Measurements from ENCODE around the gene BICD2. TPM values are rescaled to one million over a fixed set of nuclear protein-coding genes. Genes with fewer than 3 reads are reported as not detected.

Gene BICD2
- total and polyA plus RNA-seq, 10 of the 15 experiments (the other 5 are each of a cell fraction or from before 2014, with no cell fraction given): 5.3 to 25.5 (median 14.4) TPM

GRCh38 chr9:92664394-92665152 is 100.1 kb downstream of the BICD2 start (continued):
- no peak for TF ChIP-seq ZBTB40 (IDR thresholded peaks at IDR 0.05; ENCODE audit: borderline replicate concordance)

- Histone ChIP-seq H3K27ac (ENCODE audit: control insufficient read depth, insufficient read depth) (no peak overlapping the region), H3K79me2 (ENCODE audit: control insufficient read depth, insufficient read depth, low read length) (peaks cover 50% of the 10 kb centered on the region), H3K36me3 (ENCODE audit: control insufficient read depth in 2 of 2, insufficient read depth in 2 of 2, low read length in 1 of 2) (peaks cover 2 to 27% of the 10 kb centered on the region in 2 experiments; a peak in 3 of 4 replicates), H3K9me3 (replicated peaks; ENCODE audit: control insufficient read depth, insufficient read depth, low read length) (no peaks in the 10 kb centered on the region; the same call in 2 of the 3 replicates), H3K9ac (ENCODE audit: control insufficient read depth, insufficient read depth, low read length) (no peak overlapping the region), H3K4me3 (no peak overlapping the region), H3K4me1 (ENCODE audit: control insufficient read depth, insufficient read depth, low read length) (peaks cover 24% of the 10 kb centered on the region), H3K27me3 (replicated peaks in 1 of 2; ENCODE audit: control insufficient read depth in 2 of 2, insufficient read depth in 2 of 2, low read length in 1 of 2) (no peaks in the 10 kb centered on the region), H2AFZ (ENCODE audit: control insufficient read depth, low read depth, low read length) (no peak overlapping the region), H3K4me2 (ENCODE audit: control insufficient read depth, insufficient read depth) (no peak overlapping the region), H4K20me1 (ENCODE audit: control insufficient read depth, insufficient read depth) (peaks cover 8% of the 10 kb centered on the region; the same call in 1 of the 2 replicates)
- TF ChIP-seq CEBPZ (IDR thresholded peaks at IDR 0.05; ENCODE audit: low read depth, low read length): no peak
- no peak for TF ChIP-seq SMAD5 (IDR thresholded peaks at IDR 0.05; ENCODE audit: low read depth)
- no peak for TF ChIP-seq E4F1 (IDR thresholded peaks at IDR 0.05; ENCODE audit: borderline replicate concordance, partially characterized antibody)
- TF ChIP-seq NRF1 (conservative IDR thresholded peaks at IDR 0.05; ENCODE audit: low read depth, low read length): no peak
- no peak for TF ChIP-seq RAD21 (IDR thresholded peaks at IDR 0.05; ENCODE audit: insufficient read depth, low read depth, low read length)
- TF ChIP-seq RCOR1 (conservative IDR thresholded peaks at IDR 0.05; ENCODE audit: low read depth, low read length): no peak
- no peak for TF ChIP-seq IKZF1 (conservative IDR thresholded peaks at IDR 0.05)
- TF ChIP-seq NFYB (IDR thresholded peaks at IDR 0.05; ENCODE audit: insufficient read depth, low read depth, low read length): no peak
- TF ChIP-seq MTA3 (IDR thresholded peaks at IDR 0.05; ENCODE audit: borderline replicate concordance, low read length): no peak
- TF ChIP-seq RB1 (IDR thresholded peaks at IDR 0.05; ENCODE audit: borderline replicate concordance): no peak
- CTCF ChIA-PET: interaction anchor here (0.7 to 1.0 kb wide), 2 partner anchors 53 to 523 kb away, joined by 3 read pairs; no protein-coding TSS in a partner anchor
- RAD21 ChIA-PET (ENCODE audit: unreplicated experiment): no interaction called here
- ATAC-seq (no peak), FAIRE-seq (no peak), DNase-seq (ENCODE audit: low read depth, low spot score) (no peak)
- intact Hi-C loops (cut with micrococcal nuclease; ENCODE audit: unreplicated experiment) (no loop called here), in situ Hi-C loops (cut with MboI) (no loop called here)
- POLR2A ChIA-PET: no interaction called here
- no TSS peak for BruUV-seq (replicated peaks)
- WGBS (ENCODE audit: insufficient coverage, insufficient replicate concordance, low lambda C conversion rate, missing lambda C conversion rate): 94% methylated on average over 10 of the region's 10 CpGs
- SMC1A ChIA-PET (ENCODE audit: uncharacterized antibody, unreplicated experiment): no interaction called here
Measured at GRCh38 chr9:92663951-92664350, 100.7 kb downstream of the BICD2 start.
